ENCODE results near the gene FAM20B.
"Not testable (repeated sequence)": the region's sequence is repeated elsewhere in the genome, so short reads cannot be mapped to it uniquely, and the experiment has no call there.

The FAM20B gene

DNA sequence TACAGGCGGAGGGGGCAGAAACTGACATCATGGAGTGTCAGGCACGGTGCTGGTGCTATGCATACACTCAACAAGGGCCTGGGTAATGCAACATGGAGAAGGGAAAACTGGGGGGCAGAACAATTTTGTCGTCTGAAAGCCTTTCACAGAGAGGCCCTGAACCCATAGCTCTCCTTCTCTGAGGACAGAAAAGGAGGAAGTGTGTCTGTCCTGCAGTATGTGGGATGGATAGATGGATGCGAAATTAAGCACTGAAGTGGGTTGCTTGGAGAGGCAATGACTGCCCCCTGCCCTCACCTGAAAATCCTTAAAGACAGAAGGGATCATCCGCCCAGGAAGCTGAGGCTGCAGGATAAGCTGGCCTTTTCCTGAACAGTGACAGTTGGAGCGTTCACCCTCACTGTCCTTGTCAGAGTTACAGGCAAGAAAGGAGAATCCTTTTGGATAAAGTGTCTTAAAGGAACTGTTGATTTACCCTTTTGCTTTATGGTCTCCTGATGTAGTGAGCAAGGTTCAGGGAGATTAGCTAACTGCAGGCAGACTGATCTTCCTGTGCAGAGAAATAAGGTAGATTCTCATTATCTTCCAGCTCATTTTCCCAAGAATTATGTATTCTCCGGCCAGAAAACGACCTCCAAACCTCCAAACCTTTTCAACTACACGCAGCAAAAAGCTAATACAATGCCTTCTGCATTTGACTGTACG, 1.6 kb upstream of the FAM20B start:
- DNase-seq (ENCODE audit: low read depth in 3 of 3, low spot score in 1 of 3): no peak

GRCh38 chr1:179025975-179026812, 500 bp downstream of the FAM20B start:
- DNase-seq (ENCODE audit: low read depth in 3 of 3, low spot score in 1 of 3): peak; percentile 16 to 60 (median 55)

- DNase-seq (ENCODE audit: low read depth in 3 of 3, low spot score in 1 of 3): no peak
These were observed 1.3 kb downstream of the FAM20B start for GRCh38 chr1:179026813-179027669.

- no peak for DNase-seq (ENCODE audit: low read depth in 3 of 3, low spot score in 1 of 3)
These were observed 3.6 kb downstream of the FAM20B start for GRCh38 chr1:179029321-179029759.

- no peak for DNase-seq (ENCODE audit: low read depth in 3 of 3, low spot score in 1 of 3)
These were observed 4.4 kb downstream of the FAM20B start for GRCh38 chr1:179030130-179030529.

GRCh38 chr1:179030683-179031082, 5.0 kb downstream of the FAM20B start:
- no peak for DNase-seq (ENCODE audit: low read depth in 3 of 3, low spot score in 1 of 3)

DNA sequence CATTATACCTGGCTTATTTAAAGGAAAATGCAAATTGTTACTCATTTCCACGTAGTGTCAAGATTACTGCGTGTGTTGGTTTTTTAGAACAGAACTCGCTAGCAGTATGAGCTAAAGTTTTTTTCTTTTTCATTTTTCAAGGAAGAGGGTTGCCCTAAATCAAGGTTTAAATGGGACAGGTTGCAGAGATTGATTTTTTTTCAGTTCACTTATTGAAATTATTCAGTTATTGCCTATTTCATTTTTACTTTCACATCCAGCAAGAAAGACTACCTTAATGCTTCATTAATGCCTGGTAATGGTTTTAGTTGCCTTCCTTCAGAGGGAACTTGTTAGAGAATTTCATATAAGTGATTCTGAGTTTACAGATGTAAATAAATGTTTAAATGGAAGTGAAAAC, 5.6 kb downstream of the FAM20B start:
- DNase-seq (ENCODE audit: low read depth in 3 of 3, low spot score in 1 of 3): no peak

DNA sequence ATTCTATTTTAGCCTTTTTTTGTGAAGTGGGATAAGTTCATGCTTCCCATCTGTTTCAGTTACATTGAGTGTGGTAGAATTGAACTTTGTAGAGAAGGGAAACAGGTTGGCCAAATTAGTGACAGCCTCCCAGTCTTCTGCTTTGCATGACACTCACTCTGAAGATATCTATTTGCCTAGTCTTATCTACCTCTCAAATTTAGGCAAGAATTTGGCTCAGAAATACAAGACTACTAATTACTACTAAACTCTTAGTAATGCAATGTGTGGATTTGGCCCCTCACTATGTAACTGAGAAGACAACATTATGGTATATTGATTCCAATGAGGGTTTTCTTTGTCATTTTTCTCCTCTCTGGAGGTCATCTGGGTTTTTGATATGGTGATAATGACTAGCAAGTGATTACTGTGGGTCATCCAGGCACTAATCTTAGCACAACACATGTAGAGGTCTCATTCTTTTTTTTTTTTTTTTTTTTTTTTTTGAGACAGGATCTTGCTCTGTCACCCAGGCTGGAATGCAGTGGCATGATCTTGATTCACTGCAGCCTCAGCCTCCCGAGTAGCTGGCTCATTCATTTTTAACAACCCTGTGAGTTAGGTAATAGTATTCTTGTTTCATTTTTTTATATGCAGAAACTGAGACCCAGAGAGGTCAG, 6.3 kb downstream of the FAM20B start:
- DNase-seq (ENCODE audit: low read depth in 3 of 3, low spot score in 1 of 3): no peak

- DNase-seq (ENCODE audit: low read depth in 3 of 3, low spot score in 1 of 3): no peak
These were observed 9.0 kb downstream of the FAM20B start for GRCh38 chr1:179034720-179035119.

- DNase-seq (ENCODE audit: low read depth in 3 of 3, low spot score in 1 of 3): no peak
These were observed 11.3 kb downstream of the FAM20B start for GRCh38 chr1:179036844-179037465.

- DNase-seq (ENCODE audit: low read depth in 3 of 3, low spot score in 1 of 3): no peak
These were observed 13.0 kb downstream of the FAM20B start for GRCh38 chr1:179038528-179039281.

DNA sequence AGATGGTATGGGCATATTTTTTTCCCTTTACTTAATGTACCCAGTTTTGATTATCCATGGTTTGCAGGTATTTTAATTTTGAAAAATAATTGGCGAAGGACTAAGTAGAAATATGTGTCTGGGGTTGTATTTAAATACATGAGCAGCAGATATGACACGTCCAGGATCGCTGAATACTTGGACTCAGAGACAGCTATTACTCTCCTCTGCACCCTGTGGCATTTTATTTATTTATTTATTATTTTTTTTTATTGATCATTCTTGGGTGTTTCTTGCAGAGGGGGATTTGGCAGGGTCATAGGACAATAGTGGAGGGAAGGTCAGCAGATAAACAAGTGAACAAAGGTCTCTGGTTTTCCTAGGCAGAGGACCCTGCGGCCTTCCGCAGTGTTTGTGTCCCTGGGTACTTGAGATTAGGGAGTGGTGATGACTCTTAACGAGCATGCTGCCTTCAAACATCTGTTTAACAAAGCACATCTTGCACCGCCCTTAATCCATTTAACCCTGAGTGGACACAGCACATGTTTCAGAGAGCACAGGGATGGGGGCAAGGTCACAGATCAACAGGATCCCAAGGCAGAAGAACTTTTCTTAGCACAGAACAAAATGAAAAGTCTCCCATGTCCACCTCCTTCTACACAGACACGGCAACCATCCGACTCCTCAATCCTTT, 13.9 kb downstream of the FAM20B start:
- not testable (repeated sequence) for DNase-seq (ENCODE audit: low read depth in 3 of 3, low spot score in 1 of 3)

DNA sequence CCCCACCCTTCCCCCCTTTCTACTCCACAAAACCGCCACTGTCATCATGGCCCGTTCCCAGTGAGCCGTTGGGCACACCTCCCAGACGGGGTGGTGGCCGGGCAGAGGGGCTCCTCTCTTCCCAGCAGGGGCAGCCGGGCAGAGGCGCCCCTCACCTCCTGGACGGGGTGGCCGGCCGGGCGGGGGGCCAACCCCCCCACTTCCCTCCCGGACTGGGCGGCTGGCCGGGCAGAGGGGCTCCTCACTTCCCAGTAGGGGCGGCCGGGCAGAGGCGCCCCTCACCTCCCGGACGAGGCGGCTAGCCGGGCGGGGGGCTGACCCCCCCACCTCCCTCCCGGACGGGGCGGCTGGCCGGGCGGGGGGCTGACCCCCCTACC, 14.5 kb downstream of the FAM20B start:
- not testable (repeated sequence) for DNase-seq (ENCODE audit: low read depth in 3 of 3, low spot score in 1 of 3)

DNA sequence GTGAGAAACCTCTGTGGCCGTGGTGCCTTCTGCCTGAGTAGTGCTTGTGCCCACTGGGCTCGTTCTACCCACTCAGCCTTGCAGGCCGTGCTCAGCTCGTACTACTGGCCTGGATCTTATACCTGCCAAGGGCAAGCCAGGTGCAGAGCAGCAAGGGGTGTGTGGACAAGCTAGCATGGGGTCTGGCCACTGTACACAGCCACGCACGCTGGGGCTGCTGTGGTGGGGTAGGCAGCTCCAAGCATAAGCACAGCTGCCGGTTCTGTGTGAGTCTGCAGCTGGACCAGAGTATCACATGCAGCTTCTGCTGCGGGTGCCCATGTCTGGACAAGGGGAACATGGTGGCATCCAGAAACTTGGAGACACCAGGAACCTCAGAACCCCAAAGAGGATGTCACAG, 16.4 kb downstream of the FAM20B start:
- no peak for DNase-seq (ENCODE audit: low read depth in 3 of 3, low spot score in 1 of 3)

DNA sequence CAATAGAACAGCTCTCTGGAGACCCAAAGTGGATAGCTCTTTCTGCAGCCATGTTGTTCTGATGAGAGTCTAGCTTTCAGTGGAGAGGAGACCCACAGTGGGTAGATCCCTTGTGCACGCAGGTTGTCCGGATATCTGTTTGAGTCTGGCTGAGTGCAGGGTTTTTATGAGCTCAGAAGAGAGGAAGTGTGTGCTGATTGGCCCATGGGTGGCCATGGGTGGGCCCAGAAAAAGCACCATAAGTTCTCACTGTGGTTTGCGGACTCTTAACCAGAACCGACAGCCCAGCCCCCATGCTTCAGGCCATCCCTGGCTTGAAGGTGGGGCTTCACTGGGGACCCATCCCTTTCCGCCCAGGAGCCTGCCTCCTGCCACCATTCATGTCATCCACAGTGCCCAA, 17.0 kb downstream of the FAM20B start:
- DNase-seq (ENCODE audit: low read depth in 3 of 3, low spot score in 1 of 3): no peak

GRCh38 chr1:179043266-179043665, 17.6 kb downstream of the FAM20B start:
- DNase-seq (ENCODE audit: low read depth in 3 of 3, low spot score in 1 of 3): no peak

DNA sequence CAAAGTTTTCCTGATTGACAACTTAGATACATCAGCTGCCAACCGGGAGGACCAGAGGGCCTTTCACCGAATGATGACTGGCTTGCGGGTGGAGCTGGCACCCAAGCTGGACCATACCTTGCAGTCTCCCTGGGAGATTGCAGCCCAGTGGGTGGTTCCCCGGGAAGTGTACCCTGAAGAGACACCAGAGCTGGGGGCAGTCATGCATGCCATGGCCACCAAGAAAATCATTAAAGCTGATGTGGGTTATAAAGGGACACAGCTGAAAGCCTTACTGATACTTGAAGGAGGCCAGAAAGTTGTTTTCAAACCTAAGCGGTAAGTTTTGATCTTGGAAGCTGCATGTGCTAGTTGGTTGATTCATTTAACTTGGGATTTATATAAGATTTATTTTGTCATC, 18.2 kb downstream of the FAM20B start:
- no peak for DNase-seq (ENCODE audit: low read depth in 3 of 3, low spot score in 1 of 3)

- DNase-seq (ENCODE audit: low read depth in 3 of 3, low spot score in 1 of 3): no peak
These were observed 21.3 kb downstream of the FAM20B start for GRCh38 chr1:179046808-179047635.

GRCh38 chr1:179047636-179047997, 21.9 kb downstream of the FAM20B start:
- no peak for DNase-seq (ENCODE audit: low read depth in 3 of 3, low spot score in 1 of 3)

All from stimulated activated CD4-positive, alpha-beta T cell treated with anti-CD3 and anti-CD28 coated beads, TNF-alpha, amount 100 ng/mL, for 1 hour (primary cell).